ENCODE measurements around the gene FOSB.

Gene FOSB

DNA sequence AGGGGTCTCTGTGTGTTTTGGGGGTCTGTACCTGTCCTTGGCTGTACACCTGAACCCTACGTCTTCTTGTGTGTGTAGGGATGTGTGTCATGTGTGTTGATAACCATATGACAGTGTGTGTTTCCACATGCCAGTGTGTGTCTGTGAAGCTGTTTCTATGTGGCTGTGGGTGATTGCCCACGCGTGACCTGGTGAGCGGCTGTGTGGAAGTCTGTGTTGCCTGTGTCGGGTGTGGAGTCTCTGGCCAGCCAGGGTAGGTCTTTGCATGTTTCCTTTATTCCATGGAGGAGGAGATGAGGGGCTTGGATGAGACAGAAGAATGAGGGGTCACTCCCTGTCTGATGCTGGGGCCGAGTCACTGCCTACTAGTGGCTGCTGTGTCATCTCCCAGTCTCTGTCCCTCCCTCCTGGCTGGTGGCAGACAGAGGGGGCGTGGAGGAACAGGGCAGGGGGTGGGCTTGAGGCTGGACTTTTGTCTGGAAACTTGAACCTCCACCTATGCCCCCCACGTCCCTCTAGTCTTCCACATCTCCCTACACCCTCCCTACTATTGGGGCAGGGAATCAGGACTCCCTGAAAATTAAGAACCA, 2.8 kb upstream of the FOSB start:
- in situ Hi-C loops (cut with HindIII; ENCODE audit: low sequenced_read_pairs), result no loop called here
- H3K4me3 ChIP-seq (ENCODE audit: low read depth, low read length), result no peak overlapping the region
- no peak for DNase-seq (ENCODE audit: low read depth)
- TF ChIP-seq, protein P1, sequence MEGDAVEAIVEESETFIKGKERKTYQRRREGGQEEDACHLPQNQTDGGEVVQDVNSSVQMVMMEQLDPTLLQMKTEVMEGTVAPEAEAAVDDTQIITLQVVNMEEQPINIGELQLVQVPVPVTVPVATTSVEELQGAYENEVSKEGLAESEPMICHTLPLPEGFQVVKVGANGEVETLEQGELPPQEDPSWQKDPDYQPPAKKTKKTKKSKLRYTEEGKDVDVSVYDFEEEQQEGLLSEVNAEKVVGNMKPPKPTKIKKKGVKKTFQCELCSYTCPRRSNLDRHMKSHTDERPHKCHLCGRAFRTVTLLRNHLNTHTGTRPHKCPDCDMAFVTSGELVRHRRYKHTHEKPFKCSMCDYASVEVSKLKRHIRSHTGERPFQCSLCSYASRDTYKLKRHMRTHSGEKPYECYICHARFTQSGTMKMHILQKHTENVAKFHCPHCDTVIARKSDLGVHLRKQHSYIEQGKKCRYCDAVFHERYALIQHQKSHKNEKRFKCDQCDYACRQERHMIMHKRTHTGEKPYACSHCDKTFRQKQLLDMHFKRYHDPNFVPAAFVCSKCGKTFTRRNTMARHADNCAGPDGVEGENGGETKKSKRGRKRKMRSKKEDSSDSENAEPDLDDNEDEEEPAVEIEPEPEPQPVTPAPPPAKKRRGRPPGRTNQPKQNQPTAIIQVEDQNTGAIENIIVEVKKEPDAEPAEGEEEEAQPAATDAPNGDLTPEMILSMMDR (IDR thresholded peaks at IDR 0.05; ENCODE audit: low read depth, low read length, missing control alignments), result no peak

DNA sequence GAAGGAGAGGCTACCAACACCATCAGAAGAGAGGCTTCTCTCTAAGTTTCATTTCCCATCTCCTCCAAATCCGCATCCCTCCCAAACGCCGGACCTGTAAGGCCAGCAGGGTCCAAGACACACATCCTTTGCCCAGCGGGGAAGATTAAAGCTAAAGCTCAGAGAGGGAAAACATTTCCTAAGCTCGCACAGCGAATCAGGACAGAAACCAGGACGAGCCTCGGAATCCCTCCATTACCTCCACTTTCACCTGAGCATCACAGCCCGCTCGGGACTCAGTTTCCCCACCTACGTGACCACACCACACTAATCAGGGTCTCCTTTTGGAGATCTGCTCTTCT, 711 bp upstream of the FOSB start:
- no peak for DNase-seq (ENCODE audit: low read depth)
- TF ChIP-seq, protein P1 (IDR thresholded peaks at IDR 0.05; ENCODE audit: low read depth, low read length, missing control alignments), result no peak
- peak overlapping the region; percentile 98 for H3K4me3 ChIP-seq (ENCODE audit: low read depth, low read length)
- in situ Hi-C loops (cut with HindIII; ENCODE audit: low sequenced_read_pairs), result no loop called here

DNA sequence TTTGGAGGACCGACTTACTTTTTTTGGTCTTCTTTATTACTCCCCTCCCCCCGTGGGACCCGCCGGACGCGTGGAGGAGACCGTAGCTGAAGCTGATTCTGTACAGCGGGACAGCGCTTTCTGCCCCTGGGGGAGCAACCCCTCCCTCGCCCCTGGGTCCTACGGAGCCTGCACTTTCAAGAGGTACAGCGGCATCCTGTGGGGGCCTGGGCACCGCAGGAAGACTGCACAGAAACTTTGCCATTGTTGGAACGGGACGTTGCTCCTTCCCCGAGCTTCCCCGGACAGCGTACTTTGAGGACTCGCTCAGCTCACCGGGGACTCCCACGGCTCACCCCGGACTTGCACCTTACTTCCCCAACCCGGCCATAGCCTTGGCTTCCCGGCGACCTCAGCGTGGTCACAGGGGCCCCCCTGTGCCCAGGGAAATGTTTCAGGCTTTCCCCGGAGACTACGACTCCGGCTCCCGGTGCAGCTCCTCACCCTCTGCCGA, 409 bp downstream of the FOSB start:
- peak overlapping the region; percentile 98 for H3K4me3 ChIP-seq (ENCODE audit: low read depth, low read length)
- DNase-seq (ENCODE audit: low read depth), result no peak
- in situ Hi-C loops (cut with HindIII; ENCODE audit: low sequenced_read_pairs), result no loop called here
- TF ChIP-seq, protein P1 (IDR thresholded peaks at IDR 0.05; ENCODE audit: low read depth, low read length, missing control alignments), result no peak

DNA sequence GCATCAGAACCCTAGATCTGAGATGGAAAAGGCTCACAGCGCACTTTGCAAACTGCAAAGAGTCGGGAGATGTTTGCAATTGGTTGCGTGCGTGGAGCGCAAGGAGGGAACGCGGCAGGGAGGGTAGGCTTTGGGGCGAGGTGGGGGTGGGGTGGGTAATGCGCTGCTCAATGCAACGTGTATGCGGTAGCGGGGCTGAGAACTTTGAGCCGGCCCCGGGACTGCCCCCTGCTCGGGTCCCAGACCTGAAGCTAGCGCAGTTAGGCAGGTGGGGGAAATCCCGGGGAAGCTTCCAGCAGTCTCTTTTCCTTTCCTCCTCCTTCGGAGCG, 971 bp downstream of the FOSB start:
- in situ Hi-C loops (cut with HindIII; ENCODE audit: low sequenced_read_pairs), result no loop called here
- TF ChIP-seq, protein P1 (IDR thresholded peaks at IDR 0.05; ENCODE audit: low read depth, low read length, missing control alignments), result no peak
- peak overlapping the region; percentile 98 for H3K4me3 ChIP-seq (ENCODE audit: low read depth, low read length)
- DNase-seq (ENCODE audit: low read depth), result no peak

DNA sequence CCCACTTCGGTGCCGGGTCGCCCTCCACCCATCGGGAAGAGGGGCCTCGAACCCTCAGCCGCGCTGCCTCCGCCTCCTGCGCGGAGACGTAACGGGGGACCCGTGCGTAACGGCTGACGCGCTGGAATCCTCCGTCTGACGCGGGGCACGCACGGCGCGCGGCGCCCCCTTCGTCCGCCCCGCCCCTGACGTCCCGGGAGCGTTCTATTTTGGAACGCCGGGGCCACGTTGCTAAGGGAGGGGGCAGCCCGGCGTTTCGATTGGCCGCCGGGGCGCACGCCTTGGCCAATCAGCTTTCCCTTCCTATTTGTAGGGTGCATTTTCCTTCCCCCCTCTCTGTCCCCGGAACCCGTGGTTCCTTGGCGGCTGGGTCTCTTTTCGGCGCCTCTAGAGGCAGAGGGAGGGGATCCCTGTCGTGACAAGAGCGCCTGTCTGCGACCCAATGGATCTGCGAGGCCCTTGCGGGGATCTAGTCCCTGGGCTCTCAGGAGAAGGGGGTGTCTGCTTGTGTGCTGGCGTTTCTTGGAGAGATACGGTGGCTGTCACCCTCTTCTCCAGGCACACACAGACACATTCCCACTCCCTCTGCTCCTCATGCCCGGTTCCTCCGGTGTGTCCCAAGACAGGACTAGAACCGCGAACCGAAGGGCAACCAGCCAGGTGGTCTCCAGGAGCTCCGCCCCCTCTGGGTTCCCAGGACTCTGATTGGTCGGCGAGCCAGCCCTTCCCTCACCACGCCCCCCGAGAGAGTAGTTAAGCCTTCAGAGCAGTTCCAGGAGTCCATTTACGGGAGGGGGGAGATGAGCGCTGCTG, 1.5 kb downstream of the FOSB start:
- in situ Hi-C loops (cut with HindIII; ENCODE audit: low sequenced_read_pairs), result no loop called here
- TF ChIP-seq, protein P1 (IDR thresholded peaks at IDR 0.05; ENCODE audit: low read depth, low read length, missing control alignments), result no peak
- peak overlapping the region; percentile 98 for H3K4me3 ChIP-seq (ENCODE audit: low read depth, low read length)
- peak; percentile 80 for DNase-seq (ENCODE audit: low read depth)

DNA sequence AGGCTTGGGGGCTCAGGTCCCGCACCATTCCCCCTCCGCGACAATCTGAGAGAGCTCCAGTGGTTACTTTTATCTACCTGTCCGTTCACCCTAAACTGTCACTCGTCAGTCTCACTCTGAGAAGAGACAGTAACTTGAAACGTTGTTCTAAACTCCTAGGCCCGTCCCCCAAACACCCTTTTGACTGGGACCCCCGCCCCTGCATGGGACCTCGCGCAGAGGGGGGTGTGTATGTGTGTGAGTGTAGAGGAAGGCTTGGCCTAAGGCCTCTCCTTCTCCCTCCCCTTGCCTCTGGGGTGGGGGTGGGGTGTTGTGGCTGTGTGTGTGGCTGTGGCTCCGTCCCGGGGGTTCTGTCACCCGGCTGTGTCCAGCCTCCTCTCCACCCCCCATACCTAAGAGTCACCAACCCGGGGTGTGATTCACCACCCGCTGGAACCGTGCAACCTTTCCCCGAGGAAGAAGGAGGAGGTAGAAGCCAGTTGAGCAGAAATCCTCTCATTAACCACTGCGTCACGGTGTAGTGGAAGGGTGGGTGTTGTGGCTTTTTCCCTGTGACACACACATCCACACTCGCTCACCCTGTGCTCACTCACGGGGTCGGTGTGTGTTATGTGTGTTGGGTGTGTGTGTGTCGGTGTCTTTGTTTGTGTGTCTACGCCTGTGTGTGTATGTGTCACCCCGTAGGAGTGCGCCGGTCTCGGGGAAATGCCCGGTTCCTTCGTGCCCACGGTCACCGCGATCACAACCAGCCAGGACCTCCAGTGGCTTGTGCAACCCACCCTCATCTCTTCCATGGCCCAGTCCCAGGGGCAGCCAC, 2.4 kb downstream of the FOSB start:
- peak overlapping the region; percentile 98 for H3K4me3 ChIP-seq (ENCODE audit: low read depth, low read length)
- DNase-seq (ENCODE audit: low read depth), result no peak
- TF ChIP-seq, protein P1 (IDR thresholded peaks at IDR 0.05; ENCODE audit: low read depth, low read length, missing control alignments), result no peak
- in situ Hi-C loops (cut with HindIII; ENCODE audit: low sequenced_read_pairs), result no loop called here
